Fibroblast of skin of right biceps (primary cell): Measurements from ENCODE around the gene PCNX4.

Experiments used
- DNase-seq: peaks from one replicate; pipeline ENCODE4 v3.0.0-alpha.2; 2013

The PCNX4 gene

GRCh38 chr14:60175255-60175902 is 83.7 kb downstream of the PCNX4 start:
- no peak for DNase-seq

GRCh38 chr14:60178164-60178563 is 86.4 kb downstream of the PCNX4 start:
- no peak for DNase-seq

GRCh38 chr14:60178820-60179219 is 87.1 kb downstream of the PCNX4 start:
- DNase-seq = no peak

GRCh38 chr14:60179431-60179869 is 87.7 kb downstream of the PCNX4 start:
- peak; percentile 49 for DNase-seq

- no peak for DNase-seq
These were observed 91.4 kb downstream of the PCNX4 start for GRCh38 chr14:60183138-60183537.

GRCh38 chr14:60183741-60184140 is 92.0 kb downstream of the PCNX4 start:
- DNase-seq = peak; percentile 21

- peak; percentile 62 for DNase-seq
These were observed 92.6 kb downstream of the PCNX4 start for GRCh38 chr14:60184146-60184904.

GRCh38 chr14:60184905-60185555 is 93.3 kb downstream of the PCNX4 start:
- no peak for DNase-seq

GRCh38 chr14:60188115-60188514 is 96.4 kb downstream of the PCNX4 start:
- DNase-seq = no peak

- DNase-seq = no peak
These were observed 97.0 kb downstream of the PCNX4 start for GRCh38 chr14:60188696-60189095.

- DNase-seq = no peak
These were observed 98.5 kb downstream of the PCNX4 start for GRCh38 chr14:60189923-60190840.

GRCh38 chr14:60195179-60195810 is 103.6 kb downstream of the PCNX4 start:
- DNase-seq = no peak

GRCh38 chr14:60196291-60196690 is 104.6 kb downstream of the PCNX4 start:
- peak; percentile 4 for DNase-seq

- DNase-seq = no peak
These were observed 106.0 kb downstream of the PCNX4 start for GRCh38 chr14:60197629-60198303.

- no peak for DNase-seq
These were observed 107.6 kb downstream of the PCNX4 start for GRCh38 chr14:60199321-60199720.

- DNase-seq = no peak
These were observed 112.5 kb downstream of the PCNX4 start for GRCh38 chr14:60204104-60204842.

- no peak for DNase-seq
These were observed 113.4 kb downstream of the PCNX4 start for GRCh38 chr14:60204843-60205774.

- DNase-seq = no peak
These were observed 114.5 kb downstream of the PCNX4 start for GRCh38 chr14:60206249-60206670.

- DNase-seq = no peak
These were observed 115.3 kb downstream of the PCNX4 start for GRCh38 chr14:60206837-60207533.
